ENCODE results near the gene CCL5. TPM values are rescaled to one million over a fixed set of nuclear protein-coding genes. Genes with fewer than 3 reads are reported as not detected.

Gene CCL5
- total and polyA plus RNA-seq, 2 donors (not counting 3 experiments of a cell fraction or from before 2014, with no cell fraction given) = not detected

GRCh38 chr17:35907691-35908090 is 27.5 kb upstream of the CCL5 start:
- no peak for DNase-seq (ENCODE audit: low read depth, low spot score)
- dilution Hi-C loops (cut with MboI; ENCODE audit: extremely low pct_ligation_motif_present, low sequenced_read_pairs) = no loop called here
- CTCF ChIA-PET = interaction anchor here (1.1 kb wide), 1 partner anchor 14 kb away, joined by 3 read pairs; no protein-coding TSS in a partner anchor

More at GRCh38 chr17:35907691-35908090, 27.5 kb upstream of the CCL5 start:
- Histone ChIP-seq H3K79me2 (ENCODE audit: control insufficient read depth, insufficient read depth, low read length) (no peaks in the 10 kb centered on the region), H3K9me3 (replicated peaks; ENCODE audit: control insufficient read depth, insufficient read depth, low read length) (no peaks in the 10 kb centered on the region), H2AFZ (ENCODE audit: low read depth, low read length) (no peak overlapping the region), H3K9me1 (replicated peaks; ENCODE audit: control insufficient read depth, extremely low read depth, insufficient read depth, low read length) (no peaks in the 10 kb centered on the region), H3K4me3 (replicated peaks in 1 of 3; ENCODE audit: insufficient read depth in 1 of 3, low read depth in 1 of 3, low read length in 3 of 3) (no peak overlapping the region), H3K27ac (ENCODE audit: insufficient read depth, low read depth, low read length) (no peak overlapping the region), H3K27me3 (ENCODE audit: control insufficient read depth in 2 of 2, insufficient read depth in 2 of 2, low read length in 2 of 2) (no peaks in the 10 kb centered on the region), H4K20me1 (replicated peaks; ENCODE audit: control insufficient read depth, extremely low read depth, insufficient read depth, low read length) (no peaks in the 10 kb centered on the region), H3K9ac (replicated peaks; ENCODE audit: extremely low read depth, insufficient read depth, low read length) (no peak overlapping the region), H3K4me1 (ENCODE audit: control insufficient read depth, extremely low read depth, insufficient read depth, low read length) (no peaks in the 10 kb centered on the region), H3K36me3 (ENCODE audit: control insufficient read depth in 2 of 2, extremely low read depth in 1 of 2, insufficient read depth in 2 of 2, low read length in 2 of 2) (no peaks in the 10 kb centered on the region), H3K4me2 (ENCODE audit: insufficient read depth, low read length) (no peak overlapping the region)
- intact Hi-C loops (cut with micrococcal nuclease) = no loop called here
- TF ChIP-seq POLR2AphosphoS5 (IDR thresholded peaks at IDR 0.05; ENCODE audit: insufficient read depth, low read depth, low read length) (no peak), POLR2A (IDR thresholded peaks at IDR 0.05; ENCODE audit: low read depth, low read length) (no peak), FOS (IDR thresholded peaks at IDR 0.05; ENCODE audit: borderline replicate concordance, insufficient read depth, low read length) (no peak), MAX (IDR thresholded peaks at IDR 0.05; ENCODE audit: insufficient read depth, insufficient read length) (no peak), GATA2 (IDR thresholded peaks at IDR 0.05; ENCODE audit: insufficient read depth, insufficient read length, low read depth, low read length) (no peak), EZH2 (IDR thresholded peaks at IDR 0.05; ENCODE audit: borderline replicate concordance, low read depth, low read length, severe bottlenecking) (no peak), JUN (IDR thresholded peaks at IDR 0.05; ENCODE audit: borderline replicate concordance, insufficient read depth, insufficient read length, low read depth) (no peak), CTCF (IDR thresholded peaks at IDR 0.05; ENCODE audit: extremely low read depth in 1 of 2, insufficient read depth in 1 of 2, low read depth in 1 of 2, low read length in 2 of 2) (no peak), MYC (IDR thresholded peaks at IDR 0.05; ENCODE audit: low read depth, low read length) (no peak)
- no TSS peak for BruUV-seq (replicated peaks)
- no peak for FAIRE-seq
- POLR2A ChIA-PET = no interaction called here

Measured in endothelial cell of umbilical vein (primary cell).